GM10847 (cell line): Measurements from ENCODE around the gene UBE2D4.

Experiments
- POLR2A ChIP-seq: IDR thresholded peaks from 2 replicates; pipeline ENCODE4 v1.6.1; 2011; ENCODE audit not compliant: insufficient read length; ENCODE audit errors: extremely low read depth

The UBE2D4 gene

DNA sequence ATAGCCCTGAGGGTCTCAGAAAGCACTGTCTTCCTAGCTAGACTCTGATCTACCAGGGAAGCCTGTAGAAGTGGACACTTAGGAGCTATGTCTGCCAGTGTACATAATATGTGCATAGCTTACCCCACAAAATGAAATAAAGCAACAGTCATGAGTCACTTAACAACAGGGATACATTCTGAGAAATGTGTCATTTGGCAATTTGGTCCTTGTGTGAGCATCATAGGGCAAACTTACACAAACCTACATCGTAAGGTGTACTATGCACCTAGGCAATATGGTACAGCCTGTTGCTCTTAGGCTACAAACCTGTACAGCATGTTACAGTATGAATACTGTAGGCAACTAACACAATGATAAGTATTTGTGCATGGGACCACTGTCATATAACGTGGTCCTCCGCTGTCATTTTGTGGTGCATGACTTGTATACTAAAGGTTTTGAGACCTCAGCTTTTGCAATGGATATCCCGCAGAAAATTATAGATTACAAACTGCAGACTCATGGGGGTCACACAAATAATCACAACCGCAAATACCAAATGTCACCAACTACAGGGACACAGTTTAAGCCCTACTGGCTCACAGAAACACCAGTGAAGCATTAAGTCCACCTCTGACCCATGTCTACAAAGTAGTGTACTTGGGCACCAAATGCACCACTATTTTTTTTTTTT lies 21.6 kb upstream of the UBE2D4 start:
- no peak for TF ChIP-seq POLR2A

DNA sequence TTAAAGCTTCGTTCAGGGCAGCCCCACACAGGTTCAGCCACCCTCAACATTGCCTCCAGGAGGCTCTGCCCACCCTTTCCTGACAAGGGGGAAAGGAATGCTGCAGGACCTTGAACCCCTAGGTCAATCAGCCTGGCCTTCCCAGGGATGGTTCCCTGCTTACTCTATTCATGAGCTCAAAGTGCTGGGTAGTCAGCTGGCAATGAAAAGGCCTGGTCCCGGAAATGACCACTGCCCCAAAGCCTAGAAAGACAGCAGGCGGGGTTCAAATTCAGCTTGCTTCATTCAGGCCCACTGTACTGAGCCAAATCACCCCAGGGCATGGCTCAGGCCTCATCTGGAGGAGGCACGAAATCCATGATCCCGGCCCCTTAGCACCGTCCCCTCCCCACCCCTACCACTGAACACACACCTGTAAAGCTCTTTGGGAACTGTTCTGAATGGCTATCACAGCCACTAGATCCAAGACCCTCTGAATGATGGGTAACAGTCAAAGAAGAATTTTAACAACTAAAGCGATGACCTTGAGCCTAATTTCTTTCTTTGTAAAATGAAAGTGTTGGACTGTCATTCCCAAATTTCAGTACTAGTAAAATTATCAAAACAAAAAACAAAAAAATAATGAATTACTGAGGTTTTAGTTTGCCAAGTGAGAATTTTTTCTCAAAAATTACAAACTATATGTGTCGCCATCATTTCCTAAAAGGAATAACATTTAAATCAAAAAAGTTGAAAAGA lies 20.9 kb upstream of the UBE2D4 start:
- TF ChIP-seq POLR2A, result no peak

- TF ChIP-seq POLR2A, result no peak
Measured at GRCh38 chr7:43905956-43906330, 20.3 kb upstream of the UBE2D4 start.

- peak; percentile 66 for TF ChIP-seq POLR2A
Measured at GRCh38 chr7:43906331-43907010, 19.8 kb upstream of the UBE2D4 start, which contains the start of gene URGCP. URGCP (minus strand) TSS chr7:43906596; CDS start chr7:43906575, 21 bp downstream.

DNA sequence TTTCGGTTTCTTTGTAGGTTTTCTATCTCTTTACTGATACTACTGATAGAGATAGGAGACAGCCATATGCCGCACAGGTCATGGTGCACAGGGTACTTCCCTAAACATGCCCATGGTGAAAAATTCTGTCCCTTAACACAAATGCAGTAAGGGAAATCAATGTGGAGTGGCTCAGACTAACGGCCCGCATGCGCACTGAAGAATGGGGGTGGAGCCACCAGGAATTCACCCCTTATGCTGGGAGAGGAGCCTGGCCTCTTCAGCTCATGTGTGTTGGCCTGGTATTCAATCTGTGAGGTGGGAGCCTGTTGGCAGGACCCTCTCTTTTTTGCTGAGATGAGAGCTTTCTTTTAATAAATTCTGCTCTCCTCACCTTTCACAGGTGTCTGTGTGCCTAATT lies 11.4 kb upstream of the UBE2D4 start:
- no peak for TF ChIP-seq POLR2A

- no peak for TF ChIP-seq POLR2A
Measured at GRCh38 chr7:43915907-43916306, 10.3 kb upstream of the UBE2D4 start.

DNA sequence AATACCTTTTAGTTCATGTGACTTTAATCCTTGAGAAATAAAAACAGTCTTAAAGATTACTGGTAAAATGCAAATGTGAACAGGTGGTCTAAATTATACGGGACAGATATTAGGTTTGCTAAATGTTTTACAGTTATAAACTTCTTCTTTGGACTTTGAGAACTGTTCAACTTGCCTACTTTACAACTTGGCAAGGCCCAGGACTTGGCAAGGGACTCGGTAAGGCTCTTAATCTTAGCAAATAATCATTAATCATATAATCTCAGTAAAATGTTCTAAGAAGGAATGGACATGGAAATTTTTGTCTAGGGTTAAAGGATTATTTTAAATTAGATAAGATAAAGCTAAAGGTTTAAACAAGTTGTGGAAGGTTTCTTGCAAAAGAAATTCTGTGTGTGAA lies 4.8 kb upstream of the UBE2D4 start:
- no peak for TF ChIP-seq POLR2A

GRCh38 chr7:43922726-43923125 lies 3.5 kb upstream of the UBE2D4 start:
- TF ChIP-seq POLR2A, result no peak

DNA sequence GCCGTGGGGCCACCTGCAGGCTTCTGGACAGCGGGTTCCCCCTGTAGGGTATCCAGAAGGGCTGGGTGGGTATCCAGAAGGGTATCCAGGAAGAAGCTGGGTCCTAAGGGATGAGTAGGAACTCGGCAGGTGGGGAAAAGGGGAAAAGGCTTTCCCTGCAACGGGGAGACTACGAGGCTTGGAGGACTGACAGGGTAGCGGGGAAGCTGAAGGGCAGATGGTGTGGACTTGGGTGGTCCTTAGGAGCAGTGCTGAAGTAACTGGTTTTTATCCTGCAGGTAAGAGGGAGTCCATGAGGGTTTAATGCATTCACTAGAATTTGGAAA lies 525 bp downstream of the UBE2D4 start:
- no peak for TF ChIP-seq POLR2A

- TF ChIP-seq POLR2A, result no peak
Measured at GRCh38 chr7:43927810-43928209, 1.6 kb downstream of the UBE2D4 start.

- TF ChIP-seq POLR2A, result no peak
Measured at GRCh38 chr7:43929529-43930457, 3.6 kb downstream of the UBE2D4 start.

DNA sequence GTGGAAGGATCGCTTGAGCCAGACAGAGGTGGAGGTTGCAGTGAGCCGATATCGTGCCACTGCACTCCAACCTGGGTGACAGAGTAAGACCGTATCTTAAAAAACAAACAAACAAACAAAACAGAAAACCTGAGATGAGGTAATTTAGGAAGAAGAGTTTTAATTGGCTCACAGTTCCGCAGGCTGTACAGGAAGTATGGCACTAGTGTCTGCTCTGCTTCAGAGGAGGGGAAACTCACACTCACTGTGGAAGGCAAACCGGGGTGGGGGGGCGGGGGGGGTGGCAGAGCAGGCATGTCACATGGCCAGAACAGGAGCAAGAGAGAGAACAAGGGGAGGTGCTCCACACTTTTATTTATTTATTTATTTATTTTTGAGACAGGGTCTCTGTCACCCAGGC lies 5.1 kb downstream of the UBE2D4 start:
- TF ChIP-seq POLR2A, result no peak

- no peak for TF ChIP-seq POLR2A
Measured at GRCh38 chr7:43933902-43934560, 7.8 kb downstream of the UBE2D4 start.

DNA sequence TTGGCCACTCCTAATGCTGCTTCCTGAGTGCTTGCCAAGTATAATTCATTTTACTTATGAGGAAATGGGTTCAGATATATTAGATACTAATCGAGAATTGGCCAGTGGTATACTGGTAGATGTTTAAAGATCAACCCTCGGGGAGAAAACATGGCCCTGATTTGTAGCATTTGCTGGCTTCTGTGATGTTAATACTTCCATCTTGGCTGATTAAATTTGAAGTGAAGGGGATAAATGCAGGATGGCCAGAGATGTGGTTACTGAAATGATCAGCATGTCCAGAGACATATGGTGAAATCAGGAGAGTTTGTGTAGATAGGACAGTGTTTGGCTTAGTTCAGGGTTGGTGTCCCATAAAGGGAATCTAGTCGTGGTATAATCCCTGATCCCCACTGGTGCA lies 11.2 kb downstream of the UBE2D4 start:
- TF ChIP-seq POLR2A, result no peak

DNA sequence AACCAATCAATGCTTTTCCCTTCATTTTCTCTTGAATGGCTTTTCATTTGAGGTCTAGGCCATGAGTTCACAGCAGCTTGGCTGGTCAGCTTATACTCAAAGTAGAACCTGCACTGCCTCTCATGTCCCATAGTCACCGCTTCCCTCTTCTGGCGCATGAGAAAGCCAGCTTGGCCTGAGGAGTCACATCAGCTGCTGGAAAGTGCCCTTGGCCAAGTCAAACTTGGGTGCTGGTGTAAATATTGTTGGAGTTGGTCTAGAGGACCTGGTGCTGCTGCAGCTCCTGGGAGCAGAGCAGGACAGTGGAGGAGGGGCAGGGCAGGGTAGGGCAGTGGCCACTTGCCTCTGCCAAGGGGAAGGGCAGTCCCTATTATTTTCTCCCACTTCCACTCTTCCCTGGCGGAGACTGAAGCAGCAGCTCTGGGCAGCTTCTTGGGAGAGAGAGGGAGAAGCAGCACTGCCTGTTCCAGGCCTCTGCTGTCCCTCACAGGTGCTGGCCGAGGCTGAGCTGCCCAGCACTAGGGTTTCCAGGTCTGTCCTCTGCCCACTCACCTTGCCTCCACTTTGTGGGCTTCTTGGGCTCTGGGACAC lies 12.8 kb downstream of the UBE2D4 start:
- no peak for TF ChIP-seq POLR2A

DNA sequence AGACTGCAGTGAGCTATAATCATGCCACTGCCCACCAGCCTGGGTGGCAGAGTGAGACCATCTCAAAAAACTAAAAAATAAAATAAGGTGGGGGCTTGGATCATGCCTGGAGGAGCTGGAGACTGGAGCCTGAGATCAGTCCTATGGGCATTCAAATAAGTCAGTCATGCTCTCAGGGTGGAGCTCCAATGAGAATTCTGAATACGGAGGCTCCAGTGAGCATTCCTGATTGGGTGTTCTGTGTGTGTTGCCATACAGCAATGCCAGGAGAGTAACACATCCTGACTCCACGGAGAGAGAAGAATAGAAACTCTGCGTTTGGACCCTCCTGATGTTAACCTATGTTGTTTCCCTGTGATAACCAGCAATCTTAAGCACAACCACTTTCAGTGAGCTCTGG lies 16.0 kb downstream of the UBE2D4 start:
- no peak for TF ChIP-seq POLR2A
